HG02981 (cell line): ENCODE data around the gene VAMP8.
"Not testable (repeated sequence)": the region's sequence is repeated elsewhere in the genome, so short reads cannot be mapped to it uniquely, and the experiment has no call there.

Source experiments
- ATAC-seq: cut with Tn5 transposase; IDR thresholded peaks from one replicate; pipeline ENCODE4 v1.9.1; 2021; ENCODE audit warnings: mild to moderate bottlenecking, moderate library complexity; ENCODE audit not compliant: unreplicated experiment

The VAMP8 gene

DNA sequence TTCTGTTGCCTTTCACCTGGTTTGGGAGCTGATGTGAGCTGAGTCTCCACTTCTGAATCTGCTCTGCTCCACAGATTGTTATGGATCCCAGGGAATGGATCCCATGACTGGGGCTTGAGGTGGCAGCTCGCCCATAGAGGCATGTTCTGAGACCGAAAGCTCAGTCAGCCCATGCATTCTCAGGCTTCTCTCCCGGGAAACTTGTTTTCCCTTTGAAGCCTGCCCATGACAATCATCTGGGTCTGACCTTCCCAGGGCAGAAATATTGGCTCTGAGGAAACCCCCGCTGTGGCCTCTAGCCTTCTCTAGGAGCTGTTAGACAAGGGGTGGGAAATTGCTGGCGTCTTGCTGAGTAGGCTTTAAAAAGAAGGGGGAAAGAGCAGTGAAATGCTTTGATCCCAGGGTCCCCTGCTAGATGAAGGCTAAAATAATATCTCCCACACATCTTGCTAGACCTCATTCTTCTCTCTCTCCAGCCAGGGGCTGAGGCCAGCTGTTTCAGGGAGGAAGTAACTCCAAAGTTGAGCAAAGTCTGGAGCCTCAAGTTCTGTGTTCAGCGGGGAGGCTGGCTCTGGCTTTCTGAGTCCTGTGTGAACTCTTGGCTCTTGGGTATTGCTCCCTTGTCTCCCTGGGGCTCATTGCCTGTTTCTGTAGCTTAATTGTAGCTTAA is 2.0 kb downstream of the VAMP8 start:
- ATAC-seq = no peak

DNA sequence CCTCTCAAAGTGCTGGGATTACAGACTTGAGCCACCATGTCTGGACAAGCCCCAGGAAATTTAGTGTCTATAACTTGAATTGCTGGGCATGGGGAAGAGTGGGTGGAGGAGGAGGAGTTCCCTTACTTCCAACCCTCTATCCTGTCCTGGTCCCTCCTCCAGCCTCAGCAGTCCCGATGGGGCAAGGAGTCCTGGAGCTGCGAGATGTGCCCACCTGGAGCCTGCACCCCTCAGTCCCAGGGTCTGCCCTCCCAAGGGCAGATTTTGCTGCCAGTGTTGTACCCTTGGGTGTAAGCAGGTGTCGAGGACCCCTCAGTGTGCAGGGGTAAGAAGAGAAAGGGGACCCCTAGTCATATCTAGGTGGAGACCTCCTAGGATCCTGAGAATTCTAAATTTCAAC is 2.8 kb downstream of the VAMP8 start:
- no peak for ATAC-seq

DNA sequence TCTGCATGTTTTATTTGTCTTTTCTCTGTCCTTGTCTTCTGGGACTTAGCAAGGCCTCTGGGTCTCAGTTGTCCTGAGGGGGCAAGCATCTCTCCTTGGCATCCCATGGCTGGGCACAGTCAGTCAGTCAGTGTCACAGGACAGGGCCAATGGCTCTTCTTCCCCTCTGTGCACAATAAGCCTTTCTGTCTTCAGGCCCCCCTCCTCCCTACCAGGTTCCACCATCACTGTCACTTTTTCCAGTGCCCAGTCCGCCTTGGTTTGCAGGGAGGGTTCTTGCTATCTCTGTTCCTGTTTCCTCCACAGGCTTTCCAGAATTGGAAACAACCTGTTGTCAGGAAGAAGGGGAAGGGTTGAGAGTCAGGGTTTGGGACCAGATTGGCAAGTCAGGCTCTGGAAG is 5.1 kb downstream of the VAMP8 start:
- no peak for ATAC-seq

DNA sequence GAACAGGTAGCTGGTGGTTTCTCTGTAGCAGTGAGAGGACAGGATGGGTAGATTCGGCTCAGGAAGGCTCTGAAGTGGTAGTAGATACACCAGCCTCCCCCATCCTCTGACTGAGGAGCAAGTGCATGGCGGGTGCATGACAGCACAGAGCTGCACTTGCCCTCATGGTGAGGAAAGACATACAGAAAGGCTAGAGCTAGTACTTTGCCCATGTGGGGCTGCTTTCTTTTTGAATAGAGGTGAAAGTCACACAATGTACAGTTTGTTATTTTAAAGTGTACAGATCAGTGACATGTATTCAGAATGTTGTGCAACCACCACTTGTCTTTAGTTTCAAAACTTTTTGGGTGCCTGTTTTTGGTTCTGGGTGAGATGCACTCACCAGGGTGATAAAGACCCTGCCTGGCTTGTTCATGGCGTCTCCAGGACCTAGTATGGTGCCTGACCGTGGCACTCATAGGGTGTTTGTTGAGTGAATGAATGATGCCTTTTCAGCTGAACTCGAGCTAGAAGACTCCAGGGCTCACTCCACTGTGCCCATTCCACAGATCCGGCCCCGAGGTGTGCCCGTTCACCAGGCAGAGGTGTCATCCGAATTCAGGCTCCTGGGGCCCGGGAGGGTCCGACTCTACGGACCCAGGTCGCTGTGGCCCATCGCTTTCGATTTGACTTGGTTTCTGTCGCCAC is 6.4 kb downstream of the VAMP8 start:
- peak; percentile 40 for ATAC-seq

DNA sequence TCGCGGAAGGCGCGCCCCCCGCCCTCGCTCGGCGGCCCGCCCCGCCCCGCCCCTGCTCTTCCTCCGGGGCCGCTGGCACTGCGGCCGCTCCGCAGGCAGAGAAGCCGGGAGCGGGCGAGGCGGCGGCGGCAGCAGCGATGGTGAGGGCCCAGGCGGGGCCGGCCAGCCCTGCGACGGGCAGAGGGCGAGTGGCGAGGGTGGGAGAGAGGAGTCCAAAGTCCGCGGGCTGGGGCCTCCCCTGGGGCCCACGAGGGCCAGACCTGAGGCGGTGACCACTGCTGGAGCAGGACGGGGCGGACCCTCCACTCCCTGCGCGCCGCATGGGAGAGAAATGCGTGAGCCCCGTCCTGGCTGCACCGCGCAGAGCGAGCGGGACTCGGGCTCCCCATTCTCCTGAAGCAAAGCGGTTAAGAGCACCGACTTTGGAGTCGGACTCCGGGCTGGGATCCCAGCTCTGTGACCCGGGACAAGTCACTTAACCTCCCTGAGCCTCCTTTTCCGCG is 7.0 kb downstream of the VAMP8 start, which contains the start of gene VAMP5:
VAMP5 (plus strand) TSS at position 78 of the 503 bp plus-strand sequence; CDS start at position 138, 60 bp downstream.
- peak; percentile 29 for ATAC-seq

DNA sequence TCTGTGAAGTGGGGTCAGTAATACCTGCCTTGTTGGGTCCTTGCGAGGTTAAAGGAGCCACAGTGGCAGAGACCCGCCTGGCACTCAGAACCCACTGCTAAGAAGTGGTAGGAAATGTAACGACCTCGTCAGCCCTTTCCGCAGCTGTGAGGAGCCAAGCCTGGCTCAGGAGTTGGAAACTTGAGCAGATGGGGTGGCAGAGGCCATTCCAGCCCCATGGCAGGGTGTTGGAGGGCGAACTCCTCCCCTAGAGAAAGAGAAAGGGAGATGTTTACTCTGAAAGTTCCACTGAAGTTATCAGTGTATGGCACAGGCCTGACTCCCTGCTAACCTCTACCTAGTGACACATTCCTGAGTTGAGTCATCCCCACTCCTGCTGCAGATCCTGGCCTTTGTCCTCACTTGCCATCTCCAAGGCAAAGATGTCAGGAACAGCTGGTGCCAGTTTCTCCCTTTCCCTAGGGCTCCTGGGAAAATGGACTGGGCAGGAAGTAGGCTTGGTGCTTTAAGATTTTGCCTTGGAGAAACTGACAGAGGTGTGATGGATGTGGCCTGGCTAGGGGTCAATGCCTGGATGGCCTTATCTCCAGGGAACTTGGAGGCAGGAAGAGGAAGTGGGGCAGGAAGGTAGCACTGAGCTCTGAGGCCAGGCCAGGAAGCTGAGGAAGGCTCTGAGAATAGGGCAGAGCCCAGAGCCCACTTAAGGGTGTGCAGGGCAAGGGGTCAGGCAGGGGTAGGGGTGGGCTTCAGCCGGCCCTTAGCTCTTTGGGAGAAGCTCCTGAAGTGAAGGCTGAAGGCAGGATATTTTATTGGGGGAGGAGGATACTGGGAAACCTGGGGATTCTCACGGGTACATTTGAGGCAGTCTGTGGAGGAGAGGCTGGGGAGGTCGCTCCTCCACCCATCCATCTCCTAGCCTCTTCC is 7.7 kb downstream of the VAMP8 start:
- peak; percentile 46 for ATAC-seq

DNA sequence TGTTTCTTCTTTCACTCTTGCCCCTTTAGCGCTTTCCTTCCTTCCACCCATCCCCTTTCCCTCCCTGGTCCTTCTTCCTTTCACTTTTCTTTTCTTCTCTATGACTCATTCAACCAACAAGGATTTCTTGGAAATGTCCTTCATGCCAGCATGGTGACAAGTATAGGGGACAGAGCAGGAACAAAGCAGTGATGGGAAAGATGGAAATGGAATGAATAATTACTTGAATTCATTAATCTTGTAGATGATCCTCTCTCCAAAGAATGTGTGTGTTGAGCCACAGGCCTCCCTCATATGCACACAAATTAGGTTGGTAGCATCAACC is 8.4 kb downstream of the VAMP8 start:
- no peak for ATAC-seq

DNA sequence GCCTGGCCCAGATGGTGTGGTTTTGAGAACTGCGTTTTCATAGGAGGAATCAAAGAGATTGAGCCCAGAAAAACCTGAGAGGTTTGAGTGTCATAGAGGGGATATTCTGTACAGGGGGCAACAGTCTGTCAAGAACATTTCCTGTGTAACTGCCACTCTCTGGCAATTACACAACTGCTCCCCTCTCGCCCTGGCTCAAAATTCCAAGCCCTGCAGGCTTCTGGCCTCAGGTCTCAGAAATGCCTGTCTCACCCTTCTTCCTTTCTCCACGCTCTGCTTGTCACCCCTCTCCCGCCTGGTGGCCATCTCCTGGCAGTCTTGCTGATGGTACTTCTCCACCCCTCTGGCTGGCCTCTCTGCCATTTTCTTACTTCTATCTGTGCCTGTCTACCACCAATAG is 10.8 kb downstream of the VAMP8 start:
- ATAC-seq = no peak

DNA sequence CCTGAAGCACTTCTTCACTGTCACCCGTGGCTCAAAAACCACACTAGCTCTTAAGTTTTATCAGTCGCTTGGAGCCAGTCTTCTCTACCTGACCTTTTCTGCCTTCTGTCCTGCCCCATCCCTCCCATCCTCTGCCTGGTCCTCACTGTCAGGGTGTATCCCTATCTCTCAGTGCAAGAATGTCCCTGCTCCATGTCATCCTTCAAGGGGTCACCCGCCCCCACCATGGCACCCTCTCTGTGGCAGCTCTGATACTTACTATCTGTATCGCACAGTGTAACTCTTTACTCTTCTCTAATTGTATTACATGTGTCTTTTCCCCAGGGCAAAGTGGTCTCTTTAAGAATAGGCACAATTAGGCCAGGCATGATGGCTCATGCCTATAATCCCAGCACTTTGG is 11.3 kb downstream of the VAMP8 start:
- no peak for ATAC-seq

DNA sequence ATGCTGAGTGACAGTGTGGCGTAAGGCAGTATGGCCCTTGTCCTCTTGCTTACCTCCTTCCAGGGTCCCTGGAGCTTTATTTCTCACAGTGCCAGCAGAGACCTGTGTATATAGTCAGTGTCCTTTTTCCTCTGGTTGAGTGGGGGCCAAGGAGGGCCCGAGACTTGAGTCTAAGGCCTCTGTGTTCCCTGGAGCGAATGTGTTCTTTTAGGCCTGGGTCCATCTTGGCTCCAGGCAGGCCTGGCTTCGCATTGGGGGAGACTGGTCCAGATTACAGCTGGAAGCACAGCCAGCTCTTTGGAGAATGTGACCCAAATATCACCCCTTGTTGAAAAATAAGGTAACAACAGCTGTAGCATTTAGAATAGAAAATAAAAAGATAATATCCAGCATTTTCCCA is 11.8 kb downstream of the VAMP8 start:
- no peak for ATAC-seq

DNA sequence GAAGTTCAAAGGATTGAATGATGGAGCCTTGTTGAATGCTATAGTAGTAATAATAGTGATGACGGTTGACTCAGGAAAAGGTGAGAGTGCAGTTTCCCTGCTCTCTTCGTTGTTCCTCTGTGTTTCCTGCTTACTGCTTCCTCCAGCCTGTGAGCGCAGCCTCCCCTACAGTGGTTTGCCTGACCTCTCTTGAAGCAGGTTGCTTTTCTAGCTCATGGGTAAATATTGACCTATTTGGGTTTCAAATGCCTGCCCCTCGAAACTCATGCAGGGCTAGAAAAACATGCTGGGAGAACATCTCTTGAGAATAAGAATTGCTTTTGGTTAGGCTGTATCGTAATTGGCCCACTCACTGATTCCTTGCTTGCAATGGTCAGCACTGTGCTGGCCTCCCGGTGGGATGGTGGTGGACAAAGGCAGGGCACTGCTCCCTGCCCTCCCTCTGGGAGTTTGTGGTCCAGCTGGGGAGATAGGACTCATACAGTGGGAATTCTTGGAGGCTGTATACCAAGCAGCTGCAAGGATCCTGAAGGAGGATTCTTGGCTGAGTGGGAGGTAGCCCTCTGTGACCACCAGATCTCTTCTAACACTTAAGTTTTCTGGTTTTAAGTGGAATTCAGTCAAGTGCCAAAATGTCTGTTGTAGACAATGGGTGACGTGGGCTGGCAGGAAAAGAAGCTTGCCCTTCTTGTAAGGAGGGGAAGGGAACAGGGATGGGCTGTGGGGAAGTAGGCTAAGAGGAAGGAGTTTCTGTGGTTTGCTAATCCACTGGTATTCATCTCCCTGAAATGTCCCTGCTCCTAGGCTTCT is 12.8 kb downstream of the VAMP8 start:
- ATAC-seq = no peak

DNA sequence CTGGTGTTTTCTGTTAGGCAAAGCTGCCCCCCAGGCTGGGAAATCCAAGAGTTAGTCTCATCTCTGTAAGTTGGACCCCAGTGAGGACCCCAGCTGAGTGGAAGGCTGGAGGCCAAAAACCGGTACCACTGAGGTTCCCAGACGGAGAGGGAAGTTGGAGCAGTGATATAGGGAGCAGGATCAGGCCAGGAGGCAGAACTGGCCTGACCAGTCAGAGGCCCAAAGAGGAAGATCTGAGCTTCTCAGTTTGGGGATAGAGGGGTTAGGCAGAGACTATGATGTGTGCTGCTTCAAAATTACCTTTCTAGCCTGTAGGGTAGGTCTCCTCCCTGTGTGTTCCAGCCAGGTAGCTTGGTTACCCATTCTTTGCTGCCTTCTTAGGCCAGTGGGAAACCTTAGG is 13.6 kb downstream of the VAMP8 start:
- no peak for ATAC-seq

DNA sequence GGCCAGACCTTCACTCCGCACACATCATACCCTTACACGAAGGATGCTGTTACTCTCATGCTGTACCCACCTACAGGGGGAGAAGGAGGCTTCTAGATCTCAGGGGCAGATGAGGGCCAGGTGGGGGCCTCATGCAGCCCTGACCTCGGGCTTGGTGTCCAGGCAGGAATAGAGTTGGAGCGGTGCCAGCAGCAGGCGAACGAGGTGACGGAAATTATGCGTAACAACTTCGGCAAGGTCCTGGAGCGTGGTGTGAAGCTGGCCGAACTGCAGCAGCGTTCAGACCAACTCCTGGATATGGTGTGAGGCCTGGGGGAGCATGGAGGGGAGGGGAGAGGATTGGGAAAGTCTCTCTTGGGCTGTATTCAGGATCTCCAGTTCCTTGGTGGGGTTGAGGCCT is 14.2 kb downstream of the VAMP8 start:
- ATAC-seq = no peak

DNA sequence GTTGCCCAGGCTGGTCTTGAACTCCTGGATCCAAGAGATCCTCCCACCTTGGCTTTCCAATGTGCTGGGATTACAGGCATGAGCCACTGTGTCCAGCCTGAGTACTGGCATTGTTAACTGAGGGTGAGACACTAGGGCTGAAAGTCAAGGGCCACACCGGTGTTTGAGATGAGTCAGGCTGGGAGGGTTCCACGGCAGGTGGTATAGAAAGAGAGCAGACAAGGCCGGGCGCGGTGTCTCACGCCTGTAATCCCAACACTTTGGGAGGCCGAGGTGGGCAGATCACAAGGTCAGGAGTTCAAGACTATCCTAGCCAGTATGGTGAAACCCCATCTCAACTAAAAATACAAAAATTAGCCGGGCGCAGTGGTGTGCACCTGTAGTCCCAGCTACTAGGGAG is 14.9 kb downstream of the VAMP8 start:
- not testable (repeated sequence) for ATAC-seq

DNA sequence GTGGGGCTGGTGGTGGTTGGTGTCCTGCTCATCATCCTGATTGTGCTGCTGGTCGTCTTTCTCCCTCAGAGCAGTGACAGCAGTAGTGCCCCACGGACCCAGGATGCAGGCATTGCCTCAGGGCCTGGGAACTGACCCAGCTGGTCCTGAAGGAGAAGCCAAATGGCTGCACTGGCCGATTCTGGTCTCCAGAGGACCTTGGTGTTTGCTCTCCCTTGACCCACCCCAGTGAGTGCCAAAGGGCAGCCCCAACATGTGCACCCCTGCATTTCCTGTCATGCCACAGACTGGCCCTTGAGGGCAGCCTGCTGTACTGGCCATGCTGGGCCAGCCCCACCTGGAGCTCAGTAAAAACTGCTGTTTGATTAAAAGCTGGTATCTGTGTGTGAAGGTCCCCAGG is 15.6 kb downstream of the VAMP8 start:
- ATAC-seq = no peak

DNA sequence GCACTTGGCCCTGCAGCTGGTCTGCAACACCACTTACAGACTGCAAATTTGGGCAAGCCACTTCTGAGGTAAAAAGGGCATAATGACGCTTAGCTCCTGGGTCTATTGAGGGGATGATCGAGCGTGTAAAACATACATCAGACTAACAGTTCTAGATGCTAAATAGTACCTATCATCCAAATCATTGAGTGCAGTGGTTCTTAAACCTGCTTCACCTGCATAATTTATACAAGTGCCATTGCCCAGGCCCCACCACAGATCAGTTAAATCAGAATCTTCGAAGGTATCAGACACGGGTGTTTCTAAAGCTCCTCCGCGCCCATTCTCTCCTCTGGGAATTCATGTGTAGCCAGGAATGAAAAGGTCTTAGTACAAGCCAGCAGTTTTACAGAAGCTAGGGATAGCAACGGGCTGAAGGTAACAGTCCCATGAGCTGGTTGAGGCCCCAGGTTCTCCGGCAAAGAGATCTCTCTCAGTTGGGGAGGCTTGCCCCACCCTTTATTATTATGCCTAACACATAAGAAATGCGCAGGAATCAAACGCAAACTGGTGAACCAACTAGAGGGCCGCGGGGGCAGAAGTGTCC is 17.4 kb downstream of the VAMP8 start:
- ATAC-seq = no peak

DNA sequence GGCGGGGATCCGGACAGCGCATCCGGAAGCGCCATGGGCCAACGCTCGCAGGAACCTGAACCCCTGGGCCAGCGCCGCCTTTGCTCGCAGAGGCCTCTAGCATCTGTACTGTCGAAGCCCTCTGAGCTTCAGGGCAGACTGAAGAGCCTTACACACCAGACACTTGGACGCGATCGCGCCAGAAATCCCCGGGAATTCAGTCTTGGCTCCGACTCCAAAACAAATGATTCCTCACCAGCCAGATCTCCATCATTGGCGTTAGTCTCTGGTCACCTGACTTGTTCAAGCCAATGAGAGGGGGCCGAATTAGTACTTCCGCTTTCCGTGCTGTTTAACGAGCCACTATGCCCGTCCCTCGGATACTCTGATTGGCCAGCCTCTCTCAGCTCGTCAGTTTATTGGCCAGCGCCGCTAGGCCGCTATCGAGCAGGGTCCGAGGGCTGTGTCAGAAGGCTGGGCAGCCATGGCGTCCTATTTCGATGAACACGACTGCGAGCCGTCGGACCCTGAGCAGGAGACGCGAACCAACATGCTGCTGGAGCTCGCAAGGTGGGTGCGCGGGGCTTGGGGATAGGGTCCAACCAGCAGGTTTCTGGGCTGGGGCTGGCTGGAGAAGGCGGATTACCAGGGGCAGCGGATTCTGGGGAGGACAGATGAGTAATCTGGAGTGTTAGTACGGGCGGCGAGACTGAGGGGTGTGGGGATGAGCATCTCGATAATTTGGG is 18.1 kb downstream of the VAMP8 start, which contains the start of gene RNF181:
RNF181 (plus strand) TSS at position 445 of the 725 bp plus-strand sequence; CDS start at position 464, 19 bp downstream.
- ATAC-seq = peak; percentile 99

DNA sequence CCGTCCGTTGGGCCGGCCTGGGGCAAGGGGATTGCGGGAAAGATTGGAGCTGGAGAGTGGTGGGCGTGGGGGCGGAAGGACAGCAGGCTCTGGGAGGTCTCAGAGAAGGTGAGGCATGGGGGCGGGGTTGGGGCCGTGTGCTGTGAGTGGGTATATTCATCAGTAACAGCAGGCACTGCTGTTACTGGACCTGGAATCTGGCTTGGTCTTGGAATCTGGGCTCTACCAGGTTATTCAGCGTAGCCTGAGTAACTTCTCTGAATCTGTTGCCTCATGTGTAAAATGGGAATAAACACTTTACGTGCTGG is 18.6 kb downstream of the VAMP8 start:
- ATAC-seq = no peak

DNA sequence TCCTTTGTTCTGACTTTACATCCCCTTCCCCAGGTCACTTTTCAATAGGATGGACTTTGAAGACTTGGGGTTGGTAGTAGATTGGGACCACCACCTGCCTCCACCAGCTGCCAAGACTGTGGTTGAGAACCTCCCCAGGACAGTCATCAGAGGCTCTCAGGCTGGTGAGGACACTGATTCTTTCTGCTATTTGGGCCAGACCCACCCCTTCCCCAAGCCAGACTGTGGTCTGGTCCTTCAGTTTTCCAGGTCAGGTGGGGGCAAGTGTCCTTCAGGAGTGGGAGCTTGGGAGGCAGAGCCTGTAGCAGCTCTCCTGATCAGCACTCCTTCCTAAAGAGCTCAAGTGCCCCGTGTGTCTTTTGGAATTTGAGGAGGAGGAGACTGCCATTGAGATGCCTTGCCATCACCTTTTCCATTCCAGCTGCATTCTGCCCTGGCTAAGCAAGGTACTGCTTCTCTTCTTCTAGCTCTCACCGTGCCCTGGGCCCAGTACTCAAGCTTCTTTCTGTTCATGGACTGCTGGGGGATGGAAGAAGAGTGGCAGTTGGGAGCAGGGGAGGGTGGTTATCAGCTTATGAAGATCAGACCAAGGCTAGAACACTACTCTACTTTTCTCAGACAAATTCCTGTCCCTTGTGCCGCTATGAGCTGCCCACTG is 19.2 kb downstream of the VAMP8 start:
- no peak for ATAC-seq
